CD4-positive, alpha-beta T cell (primary cell): ENCODE data around the gene FBXO15. TPM values are rescaled to one million over a fixed set of nuclear protein-coding genes. Genes with fewer than 3 reads are reported as not detected.

Source experiments
- ATAC-seq: fragments of 200-7000 bp; cut with Tn5 transposase; one replicate; pipeline ENCODE4 v1.10.0; 2022; ENCODE audit warnings: mild to moderate bottlenecking; ENCODE audit not compliant: poor library complexity
- CTCF ChIA-PET: fragments of 350-600 bp; sonication (Branson Sonifier 250); formaldehyde crosslinking; loops from one replicate; lab custom pipeline; 2021; ENCODE audit warnings: antibody characterized with exemption, inconsistent platforms; lab: Charles Lee
- POLR2A ChIA-PET: fragments of 350-600 bp; sonication (Branson Sonifier 250); formaldehyde crosslinking; loops from one replicate; lab custom pipeline; 2021; ENCODE audit warnings: antibody characterized with exemption, inconsistent platforms; lab: Charles Lee
- DNase-seq, 14 experiments: peaks; one replicate each; pipeline ENCODE4 v3.0.0-alpha.2; 2013 to 2020; ENCODE audit warnings: mixed read lengths in 2 of 14
- H3K27ac ChIP-seq, 2 donors: one replicate each; pipeline versions ENCODE4 v1.5.1 to v1.7.0; 2013; ENCODE audit warnings: low read length in 2 of 2, low read depth in 1 of 2, mild to moderate bottlenecking in 1 of 2
- H3K27me3 ChIP-seq, 2 experiments: 1 replicate in 1 of 2; 2 replicates in 1 of 2; pipeline versions ENCODE4 v1.6.1 to v1.7.0; 2013; ENCODE audit warnings: low read length in 2 of 2, control low read depth in 1 of 2, mild to moderate bottlenecking in 1 of 2, moderate library complexity in 1 of 2; ENCODE audit not compliant: insufficient read depth in 2 of 2, control insufficient read depth in 1 of 2
- H3K36me3 ChIP-seq: one replicate; pipeline ENCODE4 v1.6.1; 2013; ENCODE audit warnings: low read length, control low read depth; ENCODE audit not compliant: insufficient read depth
- H3K4me1 ChIP-seq: one replicate; pipeline ENCODE4 v1.6.1; 2013; ENCODE audit warnings: low read length, control low read depth; ENCODE audit not compliant: insufficient read depth
- H3K4me3 ChIP-seq: one replicate; pipeline ENCODE4 v1.5.1; 2013; ENCODE audit warnings: mild to moderate bottlenecking, low read length, moderate library complexity
- H3K9me3 ChIP-seq, 2 experiments: 1 replicate in 1 of 2; 2 replicates in 1 of 2; pipeline versions ENCODE4 v1.6.1 to v1.7.0; 2013; ENCODE audit warnings: low read length in 2 of 2, mild to moderate bottlenecking in 2 of 2, control low read depth in 1 of 2, moderate library complexity in 1 of 2; ENCODE audit not compliant: control insufficient read depth in 1 of 2, insufficient read depth in 1 of 2
- H3K27ac Mint-ChIP-seq: one replicate; pipeline ENCODE4 v1.8.0; 2020; ENCODE audit warnings: mixed read lengths
- H3K27me3 Mint-ChIP-seq: one replicate; pipeline ENCODE4 v1.8.0; 2021; ENCODE audit warnings: mixed read lengths
- H3K36me3 Mint-ChIP-seq: one replicate; pipeline ENCODE4 v1.8.0; 2021; ENCODE audit warnings: low read depth, mixed read lengths
- H3K4me1 Mint-ChIP-seq: one replicate; pipeline ENCODE4 v1.8.0; 2021; ENCODE audit warnings: low read depth, mixed read lengths
- H3K4me3 Mint-ChIP-seq: one replicate; pipeline ENCODE4 v1.8.0; 2020; ENCODE audit warnings: mild to moderate bottlenecking, mixed read lengths
- H3K9me3 Mint-ChIP-seq: one replicate; pipeline ENCODE4 v1.8.0; 2020; ENCODE audit warnings: mixed read lengths
- CTCF ChIP-seq: fragments of 200-600 bp; IDR thresholded peaks from one replicate; pipeline ENCODE4 v1.8.0; 2022; ENCODE audit warnings: antibody characterized with exemption, mild to moderate bottlenecking
- intact Hi-C, 2 experiments: fragments of 100-400 bp; cut with DNase I in 1 of 2; cut with micrococcal nuclease in 1 of 2; formaldehyde crosslinking; loops; one replicate each; pipeline versions ENCODE4 v1.15.1 to v1.9.0; 2023 to 2025; cut with DNase I, micrococcal nuclease
- total RNA-seq, 174 experiments: library from RNA in 2 of 174; stranded (reverse) in 2 of 174; gene quantifications; one replicate each; pipeline ENCODE4 v1.2.3 and lab custom pipeline; 2021 to 2026

The FBXO15 gene
- total RNA-seq, 2 experiments from 2014 or later = 0.58 to 1.0 TPM

GRCh38 chr18:74083557-74083952, 64.1 kb downstream of the FBXO15 start:
- TF ChIP-seq CTCF = no peak
- H3K4me3 Mint-ChIP-seq = no peak overlapping the region
- ChIA-PET POLR2A (interaction anchor here (1.0 to 2.3 kb wide), 6 partner anchors 13 to 514 kb away, joined by 4 to 30 read pairs (median 6); partner anchors contain the start of genes CNDP2 and ZNF407), CTCF (interaction anchor here (1.6 to 2.2 kb wide), 2 partner anchors 30 to 259 kb away, joined by 4 to 12 read pairs; no protein-coding TSS in a partner anchor)
- Histone ChIP-seq H3K27ac (peak overlapping the region; percentile 61 to 74), H3K4me3 (no peak overlapping the region), H3K4me1 (peaks cover 16% of the 10 kb centered on the region), H3K27me3 (no peaks in the 10 kb centered on the region), H3K36me3 (no peaks in the 10 kb centered on the region), H3K9me3 (no peaks in the 10 kb centered on the region)
- peaks cover 22% of the 10 kb centered on the region for H3K4me1 Mint-ChIP-seq
- H3K27me3 Mint-ChIP-seq = no peaks in the 10 kb centered on the region
- peaks cover 3% of the 10 kb centered on the region for H3K9me3 Mint-ChIP-seq
- intact Hi-C loops = loop anchor here in 1 of 2 experiments (2.0 to 5.0 kb wide), 2 partner anchors 34 to 257 kb away; no protein-coding TSS in a partner anchor
- ATAC-seq (no peak), DNase-seq (no peak)
- peak overlapping the region; percentile 85 for H3K27ac Mint-ChIP-seq
- no peaks in the 10 kb centered on the region for H3K36me3 Mint-ChIP-seq

- Histone ChIP-seq H3K9me3 (no peaks in the 10 kb centered on the region), H3K36me3 (no peaks in the 10 kb centered on the region), H3K4me3 (peak overlapping the region; percentile 38), H3K27ac (peak overlapping the region; percentile 61 to 74), H3K27me3 (no peaks in the 10 kb centered on the region), H3K4me1 (peaks cover 16% of the 10 kb centered on the region)
- no peaks in the 10 kb centered on the region for H3K9me3 Mint-ChIP-seq
- no peaks in the 10 kb centered on the region for H3K27me3 Mint-ChIP-seq
- ChIA-PET CTCF (interaction anchor here (1.0 to 2.2 kb wide), 8 partner anchors 22 to 508 kb away, joined by 3 to 12 read pairs (median 3); no protein-coding TSS in a partner anchor), POLR2A (interaction anchor here (0.8 to 2.3 kb wide), 8 partner anchors 13 to 514 kb away, joined by 4 to 30 read pairs (median 6); partner anchors contain the start of genes CNDP2, FBXO15, TIMM21 and ZNF407)
- peak overlapping the region; percentile 85 for H3K27ac Mint-ChIP-seq
- peak; percentile 45 for ATAC-seq
- intact Hi-C loops = loop anchor here (1.0 to 5.0 kb wide), 3 partner anchors 34 to 258 kb away; no protein-coding TSS in a partner anchor
- H3K4me3 Mint-ChIP-seq = peak overlapping the region; percentile 78
- H3K4me1 Mint-ChIP-seq = peaks cover 22% of the 10 kb centered on the region
- DNase-seq = peak in 8 of 14 experiments; percentile 6 to 56 (median 38)
- no peaks in the 10 kb centered on the region for H3K36me3 Mint-ChIP-seq
- TF ChIP-seq CTCF = no peak
Measured at GRCh38 chr18:74082742-74083556, 64.7 kb downstream of the FBXO15 start.

GRCh38 chr18:74081966-74082741, 65.5 kb downstream of the FBXO15 start:
- peaks cover 22% of the 10 kb centered on the region for H3K4me1 Mint-ChIP-seq
- Histone ChIP-seq H3K4me1 (peaks cover 16% of the 10 kb centered on the region), H3K27ac (peak overlapping the region; percentile 61 to 74), H3K36me3 (no peaks in the 10 kb centered on the region), H3K4me3 (peak overlapping the region; percentile 38), H3K27me3 (no peaks in the 10 kb centered on the region), H3K9me3 (no peaks in the 10 kb centered on the region)
- H3K4me3 Mint-ChIP-seq = peak overlapping the region; percentile 78
- no peaks in the 10 kb centered on the region for H3K9me3 Mint-ChIP-seq
- no peaks in the 10 kb centered on the region for H3K27me3 Mint-ChIP-seq
- ATAC-seq (peak; percentile 97), DNase-seq (peak; percentile 43 to 84 (median 62))
- H3K27ac Mint-ChIP-seq = peak overlapping the region; percentile 85
- CTCF ChIA-PET = interaction anchor here (0.6 to 2.2 kb wide), 10 partner anchors 9 to 509 kb away, joined by 3 to 12 read pairs (median 3); no protein-coding TSS in a partner anchor
- no peaks in the 10 kb centered on the region for H3K36me3 Mint-ChIP-seq
- peak; percentile 60 for TF ChIP-seq CTCF
- intact Hi-C loops = loop anchor here (1.0 to 5.0 kb wide), 3 partner anchors 35 to 259 kb away; no protein-coding TSS in a partner anchor
- POLR2A ChIA-PET = interaction anchor here (0.8 to 2.3 kb wide), 7 partner anchors 14 to 515 kb away, joined by 4 to 30 read pairs (median 6); partner anchors contain the start of genes CNDP2, FBXO15, TIMM21 and ZNF407
